Retinal pigment epithelial cell (primary cell): ENCODE measurements around the gene CTIF.

ENCODE experiments used
- DNase-seq: peaks from one replicate; pipeline ENCODE4 v3.0.0-alpha.2; 2010; ENCODE audit warnings: low read depth
- H3K4me3 ChIP-seq: 2 replicates; pipeline ENCODE4 v1.5.1; 2011; ENCODE audit warnings: mild to moderate bottlenecking, low read length, control low read depth, moderate library complexity
- TF ChIP-seq, protein P1 (sequence below): conservative IDR thresholded peaks from 2 replicates; pipeline ENCODE4 v1.5.1; 2011; ENCODE audit warnings: low read depth, low read length, control low read depth, inconsistent platforms

Gene CTIF

DNA sequence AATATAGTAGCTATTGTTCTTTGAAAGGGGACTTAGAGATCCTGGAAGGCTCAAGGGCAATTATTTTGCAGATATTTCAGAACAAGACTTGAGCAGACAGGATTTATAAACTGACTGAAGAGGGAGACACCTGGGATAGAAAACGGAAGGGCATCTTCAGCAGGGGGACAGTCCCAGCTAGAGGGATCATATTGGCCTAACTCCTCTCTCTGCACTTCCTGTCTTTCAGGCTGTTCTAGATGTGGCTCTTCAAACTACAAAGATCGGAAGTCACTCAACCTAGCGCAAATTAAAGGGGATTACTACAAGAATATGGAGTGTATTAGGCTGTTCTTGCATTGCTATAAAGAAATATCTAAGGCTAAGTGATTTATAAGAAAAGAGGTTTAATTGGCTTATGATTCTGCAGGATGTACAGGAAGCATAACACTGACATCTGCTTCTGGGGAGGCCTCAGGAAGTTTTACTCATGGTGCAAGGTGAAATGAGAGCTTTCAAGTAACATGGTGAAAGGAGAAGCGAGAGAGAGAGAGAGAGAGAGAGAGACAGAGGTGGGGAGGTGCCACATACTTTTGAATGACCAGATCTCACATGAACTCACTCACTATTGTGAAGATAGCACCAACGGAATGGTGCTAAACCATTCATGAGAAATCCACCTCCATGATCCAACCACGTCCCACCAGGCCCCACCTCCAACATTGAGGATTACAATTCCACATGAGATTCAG, 5.3 kb upstream of the CTIF start:
- H3K4me3 ChIP-seq: no peak overlapping the region
- TF ChIP-seq, protein P1, sequence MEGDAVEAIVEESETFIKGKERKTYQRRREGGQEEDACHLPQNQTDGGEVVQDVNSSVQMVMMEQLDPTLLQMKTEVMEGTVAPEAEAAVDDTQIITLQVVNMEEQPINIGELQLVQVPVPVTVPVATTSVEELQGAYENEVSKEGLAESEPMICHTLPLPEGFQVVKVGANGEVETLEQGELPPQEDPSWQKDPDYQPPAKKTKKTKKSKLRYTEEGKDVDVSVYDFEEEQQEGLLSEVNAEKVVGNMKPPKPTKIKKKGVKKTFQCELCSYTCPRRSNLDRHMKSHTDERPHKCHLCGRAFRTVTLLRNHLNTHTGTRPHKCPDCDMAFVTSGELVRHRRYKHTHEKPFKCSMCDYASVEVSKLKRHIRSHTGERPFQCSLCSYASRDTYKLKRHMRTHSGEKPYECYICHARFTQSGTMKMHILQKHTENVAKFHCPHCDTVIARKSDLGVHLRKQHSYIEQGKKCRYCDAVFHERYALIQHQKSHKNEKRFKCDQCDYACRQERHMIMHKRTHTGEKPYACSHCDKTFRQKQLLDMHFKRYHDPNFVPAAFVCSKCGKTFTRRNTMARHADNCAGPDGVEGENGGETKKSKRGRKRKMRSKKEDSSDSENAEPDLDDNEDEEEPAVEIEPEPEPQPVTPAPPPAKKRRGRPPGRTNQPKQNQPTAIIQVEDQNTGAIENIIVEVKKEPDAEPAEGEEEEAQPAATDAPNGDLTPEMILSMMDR: no peak
- no peak for DNase-seq

DNA sequence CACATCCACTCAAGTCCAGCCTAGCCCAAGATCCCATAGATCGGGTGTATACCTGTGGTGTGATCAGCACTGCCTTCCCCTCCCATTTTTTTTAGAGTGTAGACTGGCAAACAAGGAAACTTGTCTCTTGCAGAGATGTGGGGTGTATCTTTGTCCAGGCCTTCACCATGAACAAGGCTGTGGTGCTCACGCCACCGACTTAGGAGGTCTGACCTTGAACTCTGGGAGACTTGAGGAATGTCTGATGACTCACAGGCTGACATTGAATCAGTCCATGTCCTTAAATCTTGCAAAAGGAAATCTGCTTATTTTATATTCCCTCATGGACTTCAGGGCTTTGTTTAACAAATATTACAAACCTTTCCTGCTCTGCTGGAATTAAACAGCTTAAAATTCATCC, 4.5 kb upstream of the CTIF start:
- TF ChIP-seq, protein P1: no peak
- DNase-seq: no peak
- H3K4me3 ChIP-seq: no peak overlapping the region

DNA sequence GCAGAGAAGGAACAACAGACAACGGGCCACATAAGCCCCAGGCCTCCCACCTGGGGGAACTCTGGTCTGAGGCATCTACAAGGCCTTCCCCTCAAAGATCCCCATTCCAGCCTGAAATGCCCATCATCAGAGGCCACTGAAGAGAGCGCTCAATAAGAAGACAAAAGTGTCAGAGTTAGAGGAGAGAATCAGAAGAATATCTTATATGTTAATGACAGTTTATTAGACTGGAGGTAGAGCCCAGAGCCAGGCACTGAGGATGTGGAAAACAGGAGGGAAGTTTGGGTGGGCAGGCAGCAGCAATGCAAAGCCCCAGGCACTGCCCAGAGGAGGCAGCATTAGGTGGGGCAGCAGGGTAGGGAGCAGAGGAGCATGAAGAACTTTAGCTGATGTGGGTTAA, 2.9 kb upstream of the CTIF start:
- no peak overlapping the region for H3K4me3 ChIP-seq
- no peak for DNase-seq
- TF ChIP-seq, protein P1: no peak

DNA sequence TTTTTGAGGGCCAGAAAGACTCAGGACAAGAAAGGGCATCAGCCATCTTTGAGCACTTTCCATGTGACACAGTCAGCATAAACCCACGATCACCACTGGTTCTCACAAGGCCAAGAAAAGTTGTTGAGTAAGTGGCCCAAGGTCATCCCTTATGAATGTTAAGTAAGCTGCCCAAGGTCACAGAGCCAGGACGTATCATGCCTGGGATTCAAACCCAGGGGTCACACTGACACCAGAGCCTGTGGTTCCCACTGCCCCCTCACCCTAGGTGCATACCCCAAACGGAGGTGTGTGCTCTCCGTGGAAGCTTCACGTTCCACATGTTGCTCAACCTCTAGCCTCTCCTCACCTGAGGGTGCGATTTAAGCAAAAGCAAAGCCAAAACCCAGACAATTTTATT, 2.3 kb upstream of the CTIF start:
- TF ChIP-seq, protein P1: no peak
- no peak for DNase-seq
- no peak overlapping the region for H3K4me3 ChIP-seq

DNA sequence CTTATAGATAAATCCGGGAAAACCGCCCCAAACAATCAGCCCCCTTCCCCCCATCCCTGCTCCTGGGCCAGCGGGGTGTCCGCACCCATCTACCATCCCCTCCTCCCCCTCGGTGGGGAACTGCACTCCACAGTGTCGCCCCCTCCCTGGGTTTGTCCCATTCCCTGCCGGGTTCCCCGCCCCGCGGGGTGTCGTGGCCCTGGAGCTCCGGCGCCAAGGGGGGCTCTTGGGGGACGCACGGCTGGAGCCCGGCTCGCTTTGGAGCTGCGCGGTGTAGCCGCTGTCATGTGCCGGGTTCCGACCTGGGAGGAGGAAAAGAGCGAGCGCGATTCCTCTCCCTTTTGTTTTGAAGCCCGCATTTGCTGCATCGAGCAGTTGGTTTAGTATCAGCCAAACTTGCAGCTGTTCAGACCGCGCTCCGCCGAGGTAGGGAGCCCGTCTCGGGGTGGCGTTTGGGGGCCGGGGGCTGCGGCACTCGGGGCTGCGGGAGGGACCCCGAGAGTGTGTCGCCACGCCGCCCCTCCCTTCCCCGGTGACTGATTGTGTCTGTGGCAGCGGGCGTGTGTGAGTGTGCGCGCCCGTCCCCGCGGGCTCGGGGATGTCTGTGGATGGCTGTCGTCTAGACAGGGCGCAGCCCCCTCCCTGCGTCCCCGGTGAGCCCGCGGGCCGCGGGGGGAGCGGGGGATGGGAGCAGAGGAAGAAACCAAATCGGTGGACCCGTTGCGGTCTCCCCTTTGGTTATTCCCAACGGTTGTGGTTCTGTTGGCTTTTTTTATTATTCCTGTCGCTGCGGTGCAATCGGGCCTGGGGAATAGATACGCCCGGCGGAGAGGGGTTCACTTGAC, 797 bp downstream of the CTIF start:
- TF ChIP-seq, protein P1: no peak
- peak overlapping the region; percentile 85 for H3K4me3 ChIP-seq
- no peak for DNase-seq

DNA sequence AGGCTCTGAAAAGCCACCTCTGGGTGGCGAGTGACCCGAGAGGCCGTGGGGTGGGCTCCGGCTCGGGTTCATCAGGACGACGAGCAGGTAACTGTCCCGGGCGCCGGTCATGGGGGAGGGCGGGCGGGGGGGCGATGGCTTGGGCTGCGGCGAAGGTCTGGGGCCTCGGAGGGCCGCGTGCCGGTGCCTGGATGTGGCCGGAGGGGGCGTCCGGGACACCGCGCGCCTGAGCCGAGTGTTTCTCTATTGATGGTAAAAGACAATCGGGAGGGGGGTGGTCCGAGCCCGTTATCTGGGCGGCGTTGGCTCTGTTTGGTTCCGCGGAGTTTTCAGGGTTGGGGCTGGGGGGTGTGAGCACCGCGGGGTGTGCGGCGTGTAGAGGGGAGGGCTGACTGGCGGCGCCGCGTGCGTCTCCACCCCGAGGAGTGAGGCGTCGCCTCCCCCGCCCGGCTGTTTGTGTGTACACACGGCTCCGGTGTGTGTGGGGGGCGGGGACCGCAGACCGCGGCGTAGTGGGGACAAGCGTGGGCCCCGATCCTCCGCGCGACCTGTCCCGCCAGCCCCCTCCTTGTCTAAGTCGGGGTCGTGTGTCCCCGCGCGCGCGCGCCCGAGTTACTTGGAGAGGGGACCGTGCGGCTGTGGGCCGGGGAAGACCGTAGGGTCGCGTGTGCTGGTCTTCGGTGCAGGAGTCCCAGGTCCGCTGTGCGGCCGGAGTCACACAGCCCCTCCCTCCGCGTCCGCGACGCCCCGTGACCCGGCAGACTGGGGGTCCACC, 1.6 kb downstream of the CTIF start:
- peak overlapping the region; percentile 85 for H3K4me3 ChIP-seq
- TF ChIP-seq, protein P1: peak; percentile 17
- DNase-seq: no peak
